NCI-H146 treated with DMSO at 0.1 percent for 48 hours (cell line): ENCODE measurements around the gene FNDC5.

ENCODE experiments used
- DNase-seq: peaks from one replicate; lab custom pipeline; 2025; ENCODE audit not compliant: unreplicated experiment; lab: John Stamatoyannopoulos, UW

FNDC5 gene

GRCh38 chr1:32884726-32885125 lies 14.0 kb upstream of the FNDC5 start:
- DNase-seq = no peak

- DNase-seq = no peak
These were observed 13.3 kb upstream of the FNDC5 start for GRCh38 chr1:32884032-32884372.

GRCh38 chr1:32883338-32884031 lies 12.8 kb upstream of the FNDC5 start:
- DNase-seq = no peak

GRCh38 chr1:32881871-32882850 lies 11.4 kb upstream of the FNDC5 start:
- DNase-seq = no peak

- no peak for DNase-seq
These were observed 10.6 kb upstream of the FNDC5 start for GRCh38 chr1:32881291-32881690.

GRCh38 chr1:32878637-32879041 lies 7.9 kb upstream of the FNDC5 start:
- no peak for DNase-seq

GRCh38 chr1:32878183-32878582 lies 7.5 kb upstream of the FNDC5 start:
- DNase-seq = no peak

- no peak for DNase-seq
These were observed 6.7 kb upstream of the FNDC5 start for GRCh38 chr1:32877211-32878110.

GRCh38 chr1:32876341-32877210 lies 5.9 kb upstream of the FNDC5 start:
- DNase-seq = no peak

- no peak for DNase-seq
These were observed 4.4 kb upstream of the FNDC5 start for GRCh38 chr1:32874860-32875752.

- DNase-seq = no peak
These were observed 2.8 kb upstream of the FNDC5 start for GRCh38 chr1:32873484-32873883.

GRCh38 chr1:32872192-32872460 lies 1.4 kb upstream of the FNDC5 start:
- DNase-seq = no peak

- DNase-seq = no peak
These were observed 866 bp upstream of the FNDC5 start for GRCh38 chr1:32871364-32872191.

GRCh38 chr1:32869923-32870614 lies 643 bp downstream of the FNDC5 start:
- DNase-seq = no peak

- no peak for DNase-seq
These were observed 1.8 kb downstream of the FNDC5 start for GRCh38 chr1:32868806-32869455.

GRCh38 chr1:32868085-32868484 lies 2.6 kb downstream of the FNDC5 start:
- DNase-seq = no peak

GRCh38 chr1:32867671-32868070 lies 3.0 kb downstream of the FNDC5 start:
- DNase-seq = no peak

GRCh38 chr1:32867151-32867550 lies 3.6 kb downstream of the FNDC5 start:
- no peak for DNase-seq
